ENCODE results near the gene IL1F10.

DNA sequence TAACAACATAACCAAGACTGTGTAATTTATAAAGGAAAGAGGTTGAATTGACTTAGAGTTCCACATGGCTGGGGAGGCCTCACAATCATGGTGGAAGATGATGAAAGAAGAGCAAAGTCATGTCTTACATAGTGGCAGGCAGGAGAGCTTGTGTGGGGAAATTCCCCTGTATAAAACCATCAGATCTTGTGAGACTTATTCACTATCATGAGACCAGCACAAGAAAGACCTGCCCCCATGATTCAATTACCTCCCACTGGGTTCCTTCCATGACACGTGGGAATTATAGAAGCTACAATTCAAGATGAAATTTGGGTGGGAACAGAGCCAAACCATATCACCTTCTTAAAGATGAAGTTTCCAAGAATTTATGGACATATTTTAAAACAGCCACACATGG, 11.2 kb upstream of the IL1F10 start:
- no peak for TF ChIP-seq TARDBP (IDR thresholded peaks at IDR 0.05; ENCODE audit: borderline replicate concordance)
- TF ChIP-seq ATF3 (IDR thresholded peaks at IDR 0.05; ENCODE audit: borderline replicate concordance, extremely low read depth, low read depth, low read length): no peak
- no peak for TF ChIP-seq EGR1 (IDR thresholded peaks at IDR 0.05; ENCODE audit: borderline replicate concordance in 1 of 2, low read depth in 2 of 2, low read length in 2 of 2)
- no peak for TF ChIP-seq POLR2AphosphoS5 (IDR thresholded peaks at IDR 0.05; ENCODE audit: low read length)
- TF ChIP-seq, protein P1, sequence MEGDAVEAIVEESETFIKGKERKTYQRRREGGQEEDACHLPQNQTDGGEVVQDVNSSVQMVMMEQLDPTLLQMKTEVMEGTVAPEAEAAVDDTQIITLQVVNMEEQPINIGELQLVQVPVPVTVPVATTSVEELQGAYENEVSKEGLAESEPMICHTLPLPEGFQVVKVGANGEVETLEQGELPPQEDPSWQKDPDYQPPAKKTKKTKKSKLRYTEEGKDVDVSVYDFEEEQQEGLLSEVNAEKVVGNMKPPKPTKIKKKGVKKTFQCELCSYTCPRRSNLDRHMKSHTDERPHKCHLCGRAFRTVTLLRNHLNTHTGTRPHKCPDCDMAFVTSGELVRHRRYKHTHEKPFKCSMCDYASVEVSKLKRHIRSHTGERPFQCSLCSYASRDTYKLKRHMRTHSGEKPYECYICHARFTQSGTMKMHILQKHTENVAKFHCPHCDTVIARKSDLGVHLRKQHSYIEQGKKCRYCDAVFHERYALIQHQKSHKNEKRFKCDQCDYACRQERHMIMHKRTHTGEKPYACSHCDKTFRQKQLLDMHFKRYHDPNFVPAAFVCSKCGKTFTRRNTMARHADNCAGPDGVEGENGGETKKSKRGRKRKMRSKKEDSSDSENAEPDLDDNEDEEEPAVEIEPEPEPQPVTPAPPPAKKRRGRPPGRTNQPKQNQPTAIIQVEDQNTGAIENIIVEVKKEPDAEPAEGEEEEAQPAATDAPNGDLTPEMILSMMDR (IDR thresholded peaks at IDR 0.05 in 2 of 3, conservative IDR thresholded peaks at IDR 0.05 in 1 of 3; ENCODE audit: control insufficient read depth in 2 of 3, extremely low read depth in 1 of 3, insufficient read depth in 1 of 3, low read depth in 3 of 3, low read length in 3 of 3): no peak
- no peak for TF ChIP-seq ZNF274 (IDR thresholded peaks at IDR 0.05; ENCODE audit: insufficient read depth, insufficient read length)
- no peak for TF ChIP-seq POLR2A (IDR thresholded peaks at IDR 0.05; ENCODE audit: low read depth, low read length)
- TF ChIP-seq CEBPB (IDR thresholded peaks at IDR 0.05; ENCODE audit: borderline replicate concordance in 1 of 2, low read depth in 2 of 2, low read length in 2 of 2): no peak
- no peak for TF ChIP-seq SIX5 (IDR thresholded peaks at IDR 0.05; ENCODE audit: low read depth, low read length, severe bottlenecking)
- no peak for TF ChIP-seq CHD4 (IDR thresholded peaks at IDR 0.05)
